PFSK-1 (cell line): Measurements from ENCODE around the gene POLL.

Experiments used
- POLR2AphosphoS5 ChIP-seq: IDR thresholded peaks from 2 replicates; pipeline ENCODE4 v1.6.1; 2012; ENCODE audit warnings: low read depth, mild to moderate bottlenecking, control low read depth, low read length, moderate library complexity
- REST ChIP-seq, 2 experiments: IDR thresholded peaks; 2 replicates each; pipeline versions ENCODE4 v1.6.1 to v1.8.0; 2011 to 2012; ENCODE audit warnings: low read depth in 2 of 2, low read length in 2 of 2, control low read depth in 1 of 2, inconsistent platforms in 1 of 2, mild to moderate bottlenecking in 1 of 2, moderate library complexity in 1 of 2; ENCODE audit not compliant: insufficient read depth in 1 of 2

GRCh38 chr10:101612086-101612485 is 24.0 kb upstream of the POLL start:
- TF ChIP-seq REST (IDR thresholded peaks at IDR 0.05; ENCODE audit: insufficient read depth in 1 of 2, low read depth in 2 of 2, low read length in 2 of 2) (no peak), POLR2AphosphoS5 (no peak)
